CD14-positive monocyte (primary cell): ENCODE results near the gene RNF223. TPM values are rescaled to one million over a fixed set of nuclear protein-coding genes. Genes with fewer than 3 reads are reported as not detected.

Experiments used
- DNase-seq, 3 donors: peaks; one replicate each; pipeline ENCODE4 v3.0.0-alpha.2; 2011 to 2022
- H2AFZ ChIP-seq: 2 replicates; pipeline ENCODE4 v1.6.0; 2012; ENCODE audit warnings: mild to moderate bottlenecking, low read depth, low read length, inconsistent platforms; ENCODE audit not compliant: insufficient read depth, poor library complexity, severe bottlenecking
- H3K27ac ChIP-seq, 2 donors: 1 replicate in 1 of 2; 2 replicates in 1 of 2; pipeline ENCODE4 v1.5.1; 2012 to 2013; ENCODE audit warnings: low read length in 2 of 2, control low read depth in 1 of 2, inconsistent platforms in 1 of 2, low read depth in 1 of 2, mild to moderate bottlenecking in 1 of 2
- H3K27me3 ChIP-seq, 2 donors: one replicate each; pipeline versions ENCODE4 v1.6.0 to v1.6.1; 2011 to 2013; ENCODE audit warnings: low read length in 2 of 2; ENCODE audit not compliant: control insufficient read depth in 2 of 2, insufficient read depth in 2 of 2
- H3K36me3 ChIP-seq, 2 donors: replicated peaks in 1 of 2; 1 replicate in 1 of 2; 2 replicates in 1 of 2; pipeline versions ENCODE4 v1.5.1 to v1.6.1; 2012 to 2013; ENCODE audit warnings: low read length in 2 of 2, control low read depth in 1 of 2, inconsistent platforms in 1 of 2, mild to moderate bottlenecking in 1 of 2; ENCODE audit not compliant: insufficient read depth in 2 of 2, control insufficient read depth in 1 of 2
- H3K4me1 ChIP-seq, 2 donors: 1 replicate in 1 of 2; 2 replicates in 1 of 2; pipeline versions ENCODE4 v1.5.1 to v1.6.1; 2012 to 2013; ENCODE audit warnings: low read length in 2 of 2, control low read depth in 1 of 2, inconsistent platforms in 1 of 2, mild to moderate bottlenecking in 1 of 2, moderate library complexity in 1 of 2; ENCODE audit not compliant: insufficient read depth in 2 of 2, control insufficient read depth in 1 of 2
- H3K4me2 ChIP-seq: replicated peaks from 2 replicates; pipeline ENCODE3; 2012; ENCODE audit warnings: low read length, moderate library complexity, mild to moderate bottlenecking; ENCODE audit not compliant: poor library complexity, severe bottlenecking; ENCODE audit errors: extremely low read depth
- H3K4me3 ChIP-seq, 3 experiments: fragments of 200-600 bp in 1 of 3; sonication (generic) in 1 of 3; replicated peaks in 1 of 3; 1 replicate in 2 of 3; 2 replicates in 1 of 3; pipeline ENCODE4 v1.5.1; 2011 to 2013; ENCODE audit warnings: low read length in 3 of 3, mild to moderate bottlenecking in 3 of 3, control low read depth in 2 of 3, low read depth in 2 of 3, inconsistent platforms in 1 of 3, moderate library complexity in 1 of 3
- H3K79me2 ChIP-seq: 2 replicates; pipeline ENCODE4 v1.6.0; 2012; ENCODE audit warnings: mild to moderate bottlenecking, control low read depth, inconsistent platforms, low read length, moderate library complexity; ENCODE audit not compliant: insufficient read depth
- H3K9ac ChIP-seq: 2 replicates; pipeline ENCODE4 v1.6.0; 2017; ENCODE audit warnings: low read length, mild to moderate bottlenecking; ENCODE audit not compliant: insufficient read depth, poor library complexity, severe bottlenecking
- H3K9me3 ChIP-seq, 2 donors: replicated peaks in 1 of 2; 1 replicate in 1 of 2; 2 replicates in 1 of 2; pipeline versions ENCODE4 v1.5.1 to v1.6.1; 2012 to 2013; ENCODE audit warnings: low read length in 2 of 2, control low read depth in 1 of 2; ENCODE audit not compliant: control insufficient read depth in 1 of 2, insufficient read depth in 1 of 2
- H4K20me1 ChIP-seq: 2 replicates; pipeline ENCODE4 v1.6.0; 2012; ENCODE audit warnings: mild to moderate bottlenecking, low read length, control low read depth, moderate library complexity; ENCODE audit not compliant: insufficient read depth
- H3K27ac Mint-ChIP-seq, 7 donors: one replicate each; pipeline ENCODE4 v1.8.0; 2020; ENCODE audit warnings: mild to moderate bottlenecking in 7 of 7, mixed read lengths in 7 of 7, moderate library complexity in 6 of 7, inconsistent platforms in 2 of 7
- H3K27me3 Mint-ChIP-seq, 3 donors: one replicate each; pipeline ENCODE4 v1.8.0; 2021 to 2022; ENCODE audit warnings: low read depth in 3 of 3, mild to moderate bottlenecking in 3 of 3, mixed read lengths in 3 of 3, moderate library complexity in 3 of 3, inconsistent platforms in 1 of 3
- H3K36me3 Mint-ChIP-seq, 2 donors: one replicate each; pipeline ENCODE4 v1.8.0; 2020; ENCODE audit warnings: mixed read lengths in 2 of 2, inconsistent platforms in 1 of 2, mild to moderate bottlenecking in 1 of 2
- H3K4me1 Mint-ChIP-seq: one replicate; pipeline ENCODE4 v1.8.0; 2020; ENCODE audit warnings: mild to moderate bottlenecking, mixed read lengths
- H3K4me3 Mint-ChIP-seq, 2 donors: one replicate each; pipeline ENCODE4 v1.8.0; 2020; ENCODE audit warnings: mild to moderate bottlenecking in 2 of 2, mixed read lengths in 2 of 2, moderate library complexity in 1 of 2
- H3K9me3 Mint-ChIP-seq, 7 donors: one replicate each; pipeline ENCODE4 v1.8.0; 2020 to 2022; ENCODE audit warnings: mixed read lengths in 7 of 7, mild to moderate bottlenecking in 6 of 7, moderate library complexity in 6 of 7, inconsistent platforms in 2 of 7
- CTCF ChIP-seq: fragments of 200-600 bp; IDR thresholded peaks from one replicate; pipeline ENCODE4 v1.8.0; 2022; ENCODE audit warnings: antibody characterized with exemption, mild to moderate bottlenecking
- whole genome bisulfite sequencing: methylation state at CpG from one replicate; pipeline ENCODE4 v1.1.5; 2013; ENCODE audit warnings: missing lambda C conversion rate; ENCODE audit not compliant: insufficient coverage; 5-methylcytosine and 5-hydroxymethylcytosine counted together
- intact Hi-C, 2 donors: fragments of 100-400 bp; cut with micrococcal nuclease; formaldehyde crosslinking; loops; one replicate each; pipeline versions ENCODE4 v1.15.0 to v1.15.1; 2023
- polyA plus RNA-seq, 3 donors: library from polyadenylated mRNA; depleted of rRNA in 1 of 3; unstranded in 2 of 3; stranded (reverse) in 1 of 3; fragments of 300-500 nt in 2 of 3; fragments of >200 nt in 1 of 3; fragmentation: Illumina TruSeq in 2 of 3; gene quantifications; 1 replicate in 2 of 3; 2 replicates in 1 of 3; pipeline ENCODE4 v1.2.3, GENCODE V29; 2012 to 2021

RNF223 gene
- polyA plus RNA-seq, 3 donors = not detected

- intact Hi-C loops = loop anchor here in 1 of 2 donors (5.0 to 10.0 kb wide), 3 partner anchors 33 to 200 kb away; partner anchors contain the start of genes B3GALT6, C1orf159 and SDF4
- H3K9me3 ChIP-seq = peaks cover 2 to 4% of the 10 kb centered on the region in 2 donors
- H2AFZ ChIP-seq = no peak overlapping the region
- no peaks in the 10 kb centered on the region for H4K20me1 ChIP-seq
- peaks cover 20% of the 10 kb centered on the region for H3K4me1 Mint-ChIP-seq
- DNase-seq = no peak
- peaks cover 0 to 15% (median 6%) of the 10 kb centered on the region in 7 donors for H3K9me3 Mint-ChIP-seq
- no peak overlapping the region for H3K27ac Mint-ChIP-seq
- no peak overlapping the region for H3K9ac ChIP-seq
- WGBS = 29% methylated on average over 30 of the region's 30 CpGs
- no peak for TF ChIP-seq CTCF
- peak overlapping the region in 1 of 2 donors; percentile 78 for H3K4me3 Mint-ChIP-seq
- no peak overlapping the region for H3K27ac ChIP-seq
- H3K36me3 Mint-ChIP-seq = peaks cover 2 to 4% of the 10 kb centered on the region in 2 donors
- H3K4me3 ChIP-seq = no peak overlapping the region
- no peaks in the 10 kb centered on the region for H3K79me2 ChIP-seq
- peaks cover 18 to 32% of the 10 kb centered on the region in 2 donors for H3K4me1 ChIP-seq
- H3K4me2 ChIP-seq = no peak overlapping the region
- H3K27me3 Mint-ChIP-seq = peaks cover 39 to 62% (median 58%) of the 10 kb centered on the region in 3 donors
- no peaks in the 10 kb centered on the region for H3K36me3 ChIP-seq
- peaks cover 8 to 66% of the 10 kb centered on the region in 2 donors for H3K27me3 ChIP-seq
Observed at GRCh38 chr1:1034439-1034781, 39.7 kb downstream of the RNF223 start.

- peaks cover 1 to 4% of the 10 kb centered on the region in 2 donors for H3K36me3 Mint-ChIP-seq
- H3K36me3 ChIP-seq = no peaks in the 10 kb centered on the region
- H3K4me1 ChIP-seq = peaks cover 13 to 27% of the 10 kb centered on the region in 2 donors
- peaks cover 15% of the 10 kb centered on the region for H3K4me1 Mint-ChIP-seq
- no peaks in the 10 kb centered on the region for H4K20me1 ChIP-seq
- no peak for DNase-seq
- TF ChIP-seq CTCF = no peak
- no peak overlapping the region for H3K27ac Mint-ChIP-seq
- no peak overlapping the region for H3K27ac ChIP-seq
- peak overlapping the region in 1 of 2 donors; percentile 71 for H3K4me3 Mint-ChIP-seq
- H3K9ac ChIP-seq = peak overlapping the region; percentile 15
- H3K4me2 ChIP-seq = peak overlapping the region; percentile 39
- H3K27me3 ChIP-seq = peaks cover 8 to 61% of the 10 kb centered on the region in 2 donors
- peaks cover 34 to 56% (median 52%) of the 10 kb centered on the region in 3 donors for H3K27me3 Mint-ChIP-seq
- WGBS = 1% methylated on average over 68 of the region's 71 CpGs
- H3K79me2 ChIP-seq = no peaks in the 10 kb centered on the region
- no peak overlapping the region for H3K4me3 ChIP-seq
- H3K9me3 Mint-ChIP-seq = peaks cover 0 to 14% (median 6%) of the 10 kb centered on the region in 7 donors
- intact Hi-C loops = loop anchor here in 1 of 2 donors (5.0 to 10.0 kb wide), 3 partner anchors 33 to 201 kb away; partner anchors contain the start of genes B3GALT6, C1orf159 and SDF4
- H2AFZ ChIP-seq = no peak overlapping the region
- H3K9me3 ChIP-seq = peaks cover 2 to 4% of the 10 kb centered on the region in 2 donors
Observed at GRCh38 chr1:1033731-1034438, 40.2 kb downstream of the RNF223 start.
